ENCODE data around the gene KRT77.

KRT77 gene

DNA sequence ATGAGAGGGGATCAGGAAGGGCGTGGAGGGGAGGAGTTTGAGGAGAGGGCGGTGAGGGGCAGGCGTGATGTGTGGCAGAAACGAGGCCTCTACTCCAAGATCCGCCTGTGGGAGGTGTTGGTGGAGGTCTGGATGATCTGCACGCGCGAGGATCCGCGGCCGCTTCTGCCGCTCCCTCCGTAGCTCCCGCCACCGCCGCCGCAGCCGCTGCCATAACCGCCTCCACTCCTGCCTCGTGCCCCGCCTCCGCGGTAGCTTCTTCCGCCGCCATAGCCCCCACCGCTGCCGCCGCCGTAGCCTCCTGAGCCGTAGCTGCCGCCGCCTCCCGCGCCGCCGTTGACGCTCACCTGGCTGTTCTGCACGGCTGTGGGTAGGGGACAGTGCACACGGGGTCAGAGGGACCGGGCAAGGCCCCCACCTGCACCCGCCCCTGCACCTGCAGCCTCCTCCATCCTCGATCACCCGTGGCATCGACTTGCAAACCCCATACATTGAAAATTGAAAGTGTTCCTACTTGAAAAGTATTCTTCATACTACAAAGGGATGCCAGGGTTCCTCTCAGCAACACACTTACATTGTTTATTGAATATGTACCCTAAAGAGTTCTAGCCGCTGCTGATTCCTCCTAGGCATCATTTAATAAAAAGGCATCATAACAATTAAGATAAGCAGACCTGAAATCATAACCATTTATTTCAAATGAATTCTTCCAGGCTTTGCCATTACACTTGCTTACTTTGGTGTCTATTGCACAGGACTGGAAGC lies 12.1 kb downstream of the KRT77 start:
- DNase-seq, result no peak

DNA sequence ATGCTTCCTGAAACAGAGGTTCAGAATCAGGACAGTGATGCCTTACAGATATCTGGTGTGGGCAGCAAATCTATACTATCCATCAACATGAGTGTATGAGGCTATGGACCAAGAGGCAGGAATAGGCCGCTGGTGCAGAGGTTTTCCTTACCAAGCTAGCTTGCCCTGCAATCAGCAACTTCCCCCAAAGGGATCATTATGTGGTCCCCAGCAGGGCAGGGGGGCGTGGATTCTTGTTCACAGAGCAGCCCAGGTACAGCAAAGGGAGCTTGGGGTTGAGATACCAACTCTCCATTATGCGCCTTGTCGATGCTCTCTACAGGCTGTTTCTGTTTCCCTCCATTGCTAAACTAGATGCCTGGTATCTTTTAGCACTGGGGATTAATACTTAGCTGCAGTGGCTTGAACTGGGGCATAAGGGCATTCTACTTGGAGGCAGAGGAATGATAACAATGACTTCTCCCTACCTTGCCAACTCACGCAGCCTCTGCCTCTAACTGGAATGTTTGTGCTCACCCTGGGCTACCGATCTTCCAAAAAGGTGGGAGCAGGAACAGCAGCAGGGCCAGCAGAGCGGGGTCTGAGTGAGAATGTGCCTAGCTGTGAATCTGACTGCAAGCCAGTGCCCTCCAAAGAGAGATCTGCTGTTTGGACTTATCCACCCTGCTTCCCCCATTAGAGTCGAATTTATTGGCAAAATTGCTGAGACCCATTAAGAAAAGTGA lies 12.8 kb downstream of the KRT77 start:
- no peak for DNase-seq

DNA sequence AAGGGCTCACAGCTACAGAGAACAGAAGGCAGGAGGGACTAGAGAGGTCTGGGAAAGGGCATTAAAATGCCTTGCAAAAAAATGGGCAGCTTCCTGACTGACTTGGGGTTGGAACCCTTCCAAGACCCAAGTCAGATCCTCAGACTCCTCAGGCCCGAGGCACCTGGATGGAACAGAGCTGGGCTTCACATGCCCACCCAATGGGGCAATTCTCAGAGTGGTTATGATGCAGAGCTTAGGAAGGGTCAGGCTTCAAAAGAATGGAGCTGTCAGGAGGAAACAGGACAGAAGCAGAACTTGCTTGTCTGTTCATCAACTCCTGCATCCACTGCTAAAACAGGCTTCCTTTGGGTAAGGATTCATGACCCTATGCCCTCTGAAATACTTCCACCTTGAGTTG lies 13.4 kb downstream of the KRT77 start:
- DNase-seq, result no peak

DNA sequence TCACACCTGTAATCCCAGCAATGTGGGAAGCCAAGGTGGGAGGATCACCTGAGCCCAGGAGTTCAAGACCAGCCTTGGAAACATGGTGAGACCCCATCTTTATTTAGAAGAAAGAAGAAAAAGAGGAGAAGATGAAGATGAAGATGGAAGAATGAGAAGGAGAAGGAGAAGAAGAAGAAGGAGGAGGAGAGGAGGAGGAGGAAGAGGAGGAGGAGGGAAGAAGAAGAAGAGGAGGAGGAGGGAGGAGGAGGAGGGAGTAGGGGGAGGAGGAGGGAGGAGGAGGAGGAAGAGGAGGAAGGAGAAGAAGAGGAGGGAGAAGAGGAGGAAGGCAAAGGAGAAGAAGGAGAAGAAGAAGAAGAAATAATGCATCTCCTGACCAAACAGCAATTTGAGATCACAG lies 14.1 kb downstream of the KRT77 start:
- no peak for DNase-seq

DNA sequence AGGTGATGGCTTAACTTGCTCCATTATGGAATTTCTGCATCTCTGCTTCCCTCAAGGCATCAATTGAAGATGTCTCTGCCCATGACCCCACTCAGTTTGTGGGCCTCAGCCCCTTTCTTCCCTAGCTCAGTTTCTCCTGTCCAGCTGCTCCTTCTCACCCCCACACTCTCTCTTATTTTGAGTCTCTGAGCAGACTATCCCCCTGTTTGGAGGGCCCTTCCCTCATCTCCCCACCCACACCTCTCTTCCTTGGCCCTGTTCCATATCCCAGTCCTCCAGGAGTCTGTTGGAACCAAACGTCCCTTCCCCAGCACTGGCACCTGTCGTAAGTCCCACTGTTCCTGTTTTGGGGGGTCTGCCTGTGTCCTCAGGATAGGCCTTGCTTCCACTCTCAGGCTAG lies 14.8 kb downstream of the KRT77 start:
- no peak for DNase-seq

DNA sequence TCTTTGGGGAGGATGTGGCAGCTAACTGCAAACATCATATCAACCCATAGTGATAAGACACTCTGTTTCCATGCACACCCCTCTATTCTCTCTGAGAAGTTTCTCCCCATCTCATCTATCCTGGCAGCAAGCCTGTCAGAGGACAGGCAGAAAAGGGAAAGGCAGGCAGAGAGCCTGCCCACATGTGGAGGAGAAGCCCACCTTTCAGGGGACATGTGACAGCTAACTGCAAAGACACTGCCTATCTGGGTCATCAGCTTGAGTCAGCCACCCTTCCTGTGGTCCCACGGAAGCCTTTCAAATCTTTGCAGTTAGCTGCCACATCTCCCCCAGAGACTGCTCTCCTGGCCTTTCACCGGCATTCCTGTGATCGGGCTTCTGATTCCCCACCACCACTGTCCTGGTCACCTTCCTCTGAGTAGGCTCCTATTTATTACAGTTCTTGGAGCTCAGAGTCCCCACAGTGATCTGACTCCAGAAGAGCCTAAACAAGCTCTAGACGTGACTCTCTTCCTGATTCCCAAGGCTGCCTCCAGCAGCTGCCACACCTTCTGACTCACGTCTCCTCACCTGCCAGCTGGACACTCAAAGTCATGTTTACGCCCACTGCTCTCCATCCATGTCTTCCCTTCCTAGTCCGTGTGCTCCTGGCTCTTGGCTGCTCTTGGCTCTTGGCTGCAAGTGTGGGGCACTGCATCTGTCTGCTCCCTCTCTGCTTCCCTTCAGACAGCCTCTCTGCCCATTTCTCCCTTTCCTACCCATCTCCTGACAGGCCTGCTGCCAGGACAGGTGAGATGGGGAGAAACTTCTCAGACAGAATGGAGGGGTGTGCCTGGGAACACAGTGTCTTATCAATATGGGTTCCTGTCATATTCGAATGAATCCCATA lies 15.6 kb downstream of the KRT77 start:
- no peak for DNase-seq

DNA sequence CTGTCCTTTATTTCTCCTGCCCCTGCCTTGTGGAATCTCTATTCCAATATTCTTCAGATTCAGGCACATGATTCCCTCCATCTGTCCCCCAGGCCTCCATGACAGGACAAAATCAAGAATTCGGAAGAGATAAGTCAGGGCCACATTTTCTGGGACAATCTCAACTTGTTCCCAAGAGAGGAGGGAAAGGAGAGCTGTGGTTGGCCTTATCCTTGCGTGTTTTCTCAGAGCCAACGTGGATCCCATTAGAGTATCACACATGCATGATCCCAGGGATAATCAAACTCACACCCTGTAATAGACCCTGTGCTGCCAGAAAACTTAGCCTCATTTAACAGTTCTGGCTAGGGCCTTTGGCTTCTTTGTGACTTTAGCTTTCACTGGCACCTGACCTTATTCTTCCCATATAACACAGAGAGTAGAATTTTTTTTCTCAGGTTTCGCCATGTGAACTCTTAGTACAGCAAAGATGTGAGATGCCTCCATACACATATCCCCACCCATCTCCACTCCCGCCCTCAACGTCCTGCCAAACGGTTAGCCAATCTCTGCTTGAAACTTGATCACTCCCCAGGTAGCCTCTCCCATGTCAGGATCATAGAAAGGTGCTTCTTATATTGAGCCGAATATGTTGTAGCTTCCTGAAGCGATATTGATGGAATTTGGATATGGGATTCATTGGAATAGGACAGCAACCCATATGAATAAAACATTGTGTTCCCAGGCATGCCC lies 16.4 kb downstream of the KRT77 start:
- DNase-seq, result no peak

DNA sequence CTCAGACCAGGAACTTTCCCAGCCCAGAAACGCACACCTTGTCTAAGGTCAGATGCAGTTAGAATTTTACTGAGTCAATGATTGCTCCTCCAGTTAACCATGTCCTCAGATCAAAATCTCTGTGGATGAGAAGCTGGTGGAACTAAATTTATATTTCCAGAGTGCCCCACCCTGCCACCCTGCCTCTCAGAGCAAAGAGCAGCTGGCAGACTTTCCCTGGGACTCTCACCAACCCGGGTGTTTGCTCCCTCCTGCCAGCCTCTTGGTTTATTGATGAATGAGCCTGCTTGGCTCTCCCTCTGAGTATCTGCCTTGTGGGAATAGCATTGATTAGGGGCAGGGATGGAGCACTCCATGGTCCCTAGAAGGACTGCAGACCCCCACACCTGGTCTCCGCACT lies 17.3 kb downstream of the KRT77 start:
- no peak for DNase-seq

DNA sequence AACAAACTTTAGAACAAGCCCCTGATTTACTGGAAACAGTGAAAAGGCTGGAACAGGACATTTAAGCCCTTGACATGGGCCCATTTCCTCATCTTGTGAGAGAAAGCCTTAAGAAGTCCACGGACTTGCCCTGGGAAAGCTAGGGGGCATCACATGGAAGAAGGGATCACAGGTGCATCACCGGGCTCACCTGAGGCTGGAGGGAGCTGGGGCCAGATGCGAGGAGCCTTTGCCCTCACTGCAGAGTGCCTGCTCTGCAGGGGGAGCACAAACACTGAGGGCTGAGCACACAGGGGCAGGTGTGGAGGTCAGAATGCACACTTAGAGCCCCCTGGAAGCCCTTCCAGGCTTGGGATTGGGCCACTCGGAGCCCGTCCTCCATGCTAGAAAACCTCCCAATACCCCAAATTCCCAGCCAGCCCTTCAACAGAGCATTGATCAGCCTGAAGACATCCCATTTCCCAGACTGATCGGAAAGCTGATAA lies 17.9 kb downstream of the KRT77 start:
- no peak for DNase-seq

DNA sequence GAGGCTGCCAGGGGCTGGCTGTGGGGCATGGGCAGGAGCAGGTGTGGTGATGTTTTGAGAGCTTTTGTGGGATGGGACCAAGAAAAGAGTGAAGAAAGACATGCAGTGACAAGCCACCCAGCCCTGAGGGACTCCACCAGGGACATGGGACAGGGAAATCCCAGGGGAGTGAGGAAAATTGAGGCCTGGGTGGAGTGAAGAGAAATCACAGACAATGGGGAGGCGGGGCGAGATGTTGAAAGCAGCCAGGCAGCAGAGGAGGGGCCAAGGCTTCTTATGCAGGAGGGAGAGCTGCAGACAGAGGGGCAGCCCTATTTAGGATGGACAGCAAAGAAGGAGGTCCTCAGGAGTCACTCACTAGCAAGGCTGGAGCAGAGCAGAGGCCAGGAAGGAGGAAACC lies 18.9 kb downstream of the KRT77 start:
- no peak for DNase-seq

DNA sequence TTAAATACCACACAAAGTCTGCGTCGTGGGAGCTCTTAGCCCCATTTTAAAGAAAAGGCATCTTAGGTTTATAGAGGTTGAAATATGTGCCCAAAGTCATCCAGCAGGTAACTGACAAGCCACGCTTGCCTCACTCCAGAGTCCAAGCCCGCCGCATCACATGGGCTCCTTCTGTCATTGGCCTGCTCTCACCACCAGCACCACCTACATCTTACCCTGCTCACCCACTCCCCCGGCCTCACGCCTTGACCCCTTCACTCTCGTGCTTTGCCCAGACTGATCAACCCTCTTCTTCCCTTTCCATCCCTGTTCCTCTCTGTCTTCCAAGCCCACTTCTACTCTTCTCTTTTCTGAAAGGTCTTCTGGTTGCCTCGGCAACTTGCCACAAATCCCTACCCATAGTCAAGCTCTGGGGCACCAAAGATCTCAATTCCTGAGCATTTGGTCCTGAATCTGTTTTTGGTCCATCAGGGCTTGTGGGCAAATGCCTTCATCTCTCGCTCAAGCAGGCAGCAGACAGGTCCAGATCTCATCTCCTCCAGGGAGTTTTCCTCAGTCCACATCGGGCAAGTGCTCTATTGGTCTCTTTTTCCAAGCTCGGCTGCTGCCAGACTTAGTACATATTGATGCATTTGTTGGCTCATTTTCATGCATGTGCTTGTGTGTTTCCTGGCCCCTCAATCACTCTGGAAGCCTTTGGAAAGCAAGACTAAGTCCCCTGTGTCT lies 19.6 kb downstream of the KRT77 start:
- DNase-seq, result no peak

DNA sequence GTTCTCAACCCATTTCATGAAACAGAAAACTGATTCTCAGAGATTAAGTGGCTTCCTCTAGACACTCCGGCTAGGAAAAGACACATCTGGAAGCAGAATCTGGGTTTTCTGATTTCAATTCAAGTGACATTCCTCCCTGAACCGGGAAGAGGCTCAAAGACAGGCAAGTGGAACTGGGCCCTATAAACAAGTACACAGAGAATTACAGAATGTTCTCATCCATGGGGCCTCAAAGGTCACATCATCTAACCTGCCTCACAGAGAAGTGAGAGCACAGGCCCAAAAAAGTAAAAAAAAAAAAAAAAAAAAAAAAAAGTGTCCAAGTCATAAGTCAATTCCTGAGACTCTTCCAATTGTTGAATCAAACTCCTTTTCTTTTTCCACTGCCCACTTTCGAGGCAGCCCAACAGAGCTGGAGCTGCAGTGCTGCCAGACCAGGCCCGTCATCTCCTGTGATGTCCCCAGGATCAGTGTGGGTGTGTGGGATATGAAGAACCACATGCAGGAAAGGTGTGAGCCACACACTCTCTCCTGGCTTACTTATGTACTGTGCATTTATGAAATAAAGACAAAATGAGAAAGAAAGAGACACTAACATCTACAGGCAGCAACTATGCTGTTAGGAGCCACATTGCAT lies 20.3 kb downstream of the KRT77 start:
- DNase-seq, result no peak

DNA sequence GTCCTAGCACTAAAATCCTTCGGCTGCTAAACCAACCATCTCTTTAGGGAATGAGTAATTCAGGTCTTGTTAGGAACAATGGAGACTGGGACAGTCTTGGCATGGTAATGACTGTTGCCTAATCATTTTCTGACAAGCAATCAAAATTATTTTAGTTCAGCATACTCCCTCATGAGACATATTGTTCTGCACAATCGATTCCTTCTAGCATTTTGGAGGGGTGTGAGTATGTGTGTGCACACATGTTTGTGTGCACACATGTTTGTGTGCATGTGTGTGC lies 21.0 kb downstream of the KRT77 start:
- DNase-seq, result no peak

DNA sequence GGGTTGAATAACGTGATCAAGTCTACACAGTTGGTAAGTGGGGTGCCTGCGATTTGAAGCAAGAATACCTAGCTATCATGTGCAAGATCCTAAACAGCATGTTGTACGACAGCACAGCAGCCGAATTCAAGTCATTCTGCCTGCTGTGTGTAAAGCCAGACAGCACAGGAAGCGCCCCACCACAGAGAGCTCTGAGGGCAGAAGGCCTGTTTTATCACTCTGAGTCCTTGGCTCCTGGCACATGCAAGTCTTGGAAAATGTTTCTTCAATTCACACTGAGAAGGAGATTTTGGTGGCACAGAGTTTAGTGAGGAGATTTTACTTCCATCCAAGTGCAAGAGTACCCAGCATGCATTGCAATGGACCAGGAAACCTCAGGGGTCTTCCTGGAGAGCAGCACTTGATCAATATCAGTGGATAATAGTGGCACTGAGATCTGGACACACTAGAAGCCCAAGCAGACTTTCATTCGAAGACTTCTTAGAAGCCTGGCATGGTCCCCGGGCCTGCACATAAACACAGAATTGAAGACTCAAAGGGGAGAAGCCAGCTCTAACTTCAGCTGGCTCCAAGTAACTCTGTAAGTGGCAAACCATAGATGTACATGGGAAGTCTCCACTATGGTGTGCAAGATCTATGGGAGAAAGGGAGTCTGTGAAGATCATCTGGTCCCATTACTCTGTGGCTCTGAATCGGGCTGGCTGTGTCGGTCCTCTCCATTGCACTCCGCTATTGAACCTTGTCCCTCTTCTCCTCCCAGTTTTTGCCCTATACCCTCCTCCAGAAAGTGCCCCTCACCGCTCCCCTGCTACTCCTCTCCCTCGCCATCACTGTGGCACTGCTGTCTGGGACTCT lies 21.6 kb downstream of the KRT77 start:
- no peak for DNase-seq

DNA sequence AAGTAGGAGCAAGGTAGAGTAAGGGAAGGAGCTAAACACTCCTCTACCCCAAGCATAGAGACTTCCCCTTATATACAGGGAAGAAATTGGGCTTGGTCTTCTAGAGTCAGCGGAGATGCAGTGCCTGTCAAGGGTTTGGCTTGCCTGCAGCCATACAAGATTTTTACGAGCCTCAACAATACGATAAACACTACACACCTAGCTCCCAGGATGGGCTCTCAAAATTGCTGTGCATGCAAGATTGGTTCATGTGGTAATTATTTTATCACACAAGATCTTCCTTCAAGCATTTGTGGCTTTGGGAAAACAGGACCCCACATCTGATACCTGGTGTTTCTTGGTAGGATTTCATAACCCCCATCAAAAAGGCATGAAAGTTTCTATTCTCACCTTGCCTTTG lies 23.0 kb downstream of the KRT77 start, which contains the start of gene KRT1:
KRT1 (minus strand) TSS at position 45 of the 400 bp plus-strand sequence. CDS start 59 bp downstream, outside the sequence.
- DNase-seq, result no peak

DNA sequence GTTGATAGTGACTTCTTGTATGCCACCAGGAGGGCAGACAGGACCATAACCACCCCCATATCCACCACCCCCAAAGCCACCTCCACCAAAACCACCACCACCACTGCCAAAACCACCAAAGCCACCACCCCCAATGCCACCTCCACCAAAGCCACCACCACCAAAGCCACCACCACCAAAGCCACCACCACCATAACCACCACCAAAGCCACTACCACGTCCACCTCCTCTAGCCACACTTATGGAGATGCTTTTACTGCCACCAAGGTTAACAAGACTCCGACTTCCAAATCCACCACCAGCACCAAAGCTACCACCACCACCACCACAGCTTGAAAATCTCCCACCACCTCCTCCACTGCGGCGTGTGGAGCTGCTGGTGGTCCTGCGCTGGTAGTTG lies 23.4 kb downstream of the KRT77 start:
- no peak for DNase-seq

DNA sequence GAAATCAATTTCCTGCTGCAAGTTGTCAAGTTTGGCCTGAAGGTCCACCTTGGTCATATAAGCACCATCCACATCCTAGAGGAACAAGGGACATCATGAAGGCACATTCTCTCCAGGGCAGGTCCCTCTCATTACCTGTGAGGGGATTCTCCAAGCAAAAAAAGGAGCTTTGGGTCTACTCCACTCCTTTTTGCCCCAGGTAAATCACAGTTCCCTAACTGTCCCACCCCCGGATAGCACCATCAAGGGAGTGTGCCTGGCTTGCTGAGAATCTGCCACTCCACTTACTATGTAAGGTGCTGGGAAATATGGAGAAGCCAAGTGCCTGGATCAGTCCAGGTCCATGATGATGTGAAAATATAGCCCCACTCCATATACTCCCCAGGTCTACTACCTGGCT lies 25.7 kb downstream of the KRT77 start:
- no peak for DNase-seq

DNA sequence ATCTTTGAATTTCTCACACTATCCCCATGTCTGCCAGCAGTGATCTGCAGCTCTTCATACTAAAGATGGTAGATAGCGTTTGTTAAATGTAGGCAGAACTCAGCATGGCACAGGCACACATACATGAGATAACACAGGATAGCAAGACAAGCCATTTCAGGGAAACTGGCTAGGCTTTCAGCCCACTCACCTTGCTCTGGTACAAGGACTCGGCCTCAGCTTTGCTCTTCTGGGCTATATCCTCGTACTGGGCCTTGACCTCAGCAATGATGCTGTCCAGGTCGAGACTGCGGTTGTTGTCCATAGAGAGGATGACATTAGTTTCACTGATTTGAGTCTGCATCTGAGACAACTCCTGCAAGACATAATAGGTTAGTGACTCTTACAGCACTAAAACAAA lies 26.2 kb downstream of the KRT77 start:
- DNase-seq, result no peak

DNA sequence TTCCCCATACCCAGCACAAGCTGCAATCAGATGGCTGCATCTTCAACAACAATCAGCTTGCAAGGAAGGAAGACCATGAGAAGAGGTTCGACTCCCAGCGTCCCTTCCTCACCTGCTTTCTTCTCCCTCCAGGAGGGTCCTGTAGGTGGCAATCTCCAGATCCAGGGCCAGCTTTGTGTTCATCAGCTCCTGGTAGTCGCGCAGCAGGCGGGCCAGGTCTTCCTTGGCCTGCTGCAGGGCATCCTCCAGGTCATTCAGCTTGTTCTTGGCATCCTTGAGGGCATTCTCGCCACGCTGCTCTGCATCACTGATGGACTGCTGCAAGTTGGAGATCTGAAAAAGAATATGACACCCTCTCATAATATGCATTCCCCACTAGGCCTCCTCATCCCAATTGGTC lies 27.2 kb downstream of the KRT77 start:
- no peak for DNase-seq

DNA sequence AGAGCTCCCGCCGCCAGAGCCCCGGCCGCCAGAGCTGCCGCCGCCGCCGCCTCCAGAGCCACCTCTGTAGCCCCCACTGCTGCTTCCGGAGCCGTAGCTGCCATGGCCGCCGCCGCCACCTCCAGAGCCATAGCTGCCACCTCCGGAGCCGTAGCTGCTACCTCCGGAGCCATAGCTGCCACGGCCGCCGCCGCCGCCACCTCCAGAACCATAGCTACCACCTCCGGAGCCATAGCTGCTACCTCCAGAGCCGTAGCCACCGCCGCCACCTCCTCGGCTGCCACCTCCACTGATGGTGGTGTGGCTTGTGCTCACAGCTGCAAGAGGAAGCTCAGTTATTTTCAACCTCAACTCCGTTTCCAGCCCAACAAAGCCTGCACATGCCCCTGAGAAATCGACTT lies 28.0 kb downstream of the KRT77 start:
- DNase-seq, result no peak

DNA sequence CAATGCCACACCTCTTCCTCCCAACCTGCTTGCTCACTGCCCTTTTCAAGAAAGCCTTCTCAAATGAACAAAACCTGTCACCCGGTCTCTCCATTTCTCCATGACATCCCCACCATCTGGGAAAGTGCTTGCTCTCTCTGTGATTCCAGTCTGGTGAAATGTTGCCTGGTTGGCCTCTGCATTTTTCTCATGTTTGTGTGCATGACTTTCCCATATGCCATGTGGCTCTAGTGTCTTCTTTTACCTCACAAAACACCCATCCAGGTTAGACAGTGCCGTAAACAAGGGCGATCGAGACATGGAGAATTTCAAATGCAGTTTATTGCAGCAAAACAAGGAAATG lies 28.9 kb downstream of the KRT77 start:
- no peak for DNase-seq
